GM23248 (cell line): ENCODE results near the gene MYO10. TPM values are rescaled to one million over a fixed set of nuclear protein-coding genes. Genes with fewer than 3 reads are reported as not detected.
"Not testable (repeated sequence)": the region's sequence is repeated elsewhere in the genome, so short reads cannot be mapped to it uniquely, and the experiment has no call there.

Source experiments
- DNase-seq: peaks from one replicate; pipeline ENCODE4 v3.0.0-alpha.2; 2015
- H2AFZ ChIP-seq: fragments of 200-600 bp; sonication (generic); 2 replicates; pipeline ENCODE4 v1.6.1; 2016; ENCODE audit warnings: antibody characterized with exemption
- H3F3A ChIP-seq: fragments of 200-600 bp; sonication (generic); 2 replicates; pipeline ENCODE4 v1.6.1; 2016; ENCODE audit warnings: mild to moderate bottlenecking, antibody characterized with exemption, mixed run types; ENCODE audit not compliant: insufficient read depth
- H3K27ac ChIP-seq: fragments of 200-600 bp; sonication (generic); 2 replicates; pipeline ENCODE4 v1.5.1; 2016; ENCODE audit warnings: mild to moderate bottlenecking
- H3K27me3 ChIP-seq: fragments of 200-600 bp; sonication (generic); replicated peaks from 2 replicates; pipeline ENCODE4 v1.6.1; 2016; ENCODE audit warnings: mild to moderate bottlenecking; ENCODE audit not compliant: insufficient read depth
- H3K36me3 ChIP-seq: fragments of 200-600 bp; sonication (generic); 2 replicates; pipeline ENCODE4 v1.6.1; 2016; ENCODE audit warnings: low read depth, mild to moderate bottlenecking
- H3K4me1 ChIP-seq: fragments of 200-600 bp; sonication (generic); 2 replicates; pipeline ENCODE4 v1.6.1; 2016; ENCODE audit warnings: mild to moderate bottlenecking; ENCODE audit not compliant: insufficient read depth
- H3K4me2 ChIP-seq: fragments of 200-600 bp; sonication (generic); one replicate; pipeline ENCODE4 v1.6.1; 2016; ENCODE audit warnings: mild to moderate bottlenecking; ENCODE audit not compliant: unreplicated experiment
- H3K4me3 ChIP-seq: fragments of 200-600 bp; sonication (generic); 2 replicates; pipeline ENCODE4 v1.5.1; 2016; ENCODE audit warnings: mild to moderate bottlenecking
- H3K79me2 ChIP-seq: fragments of 200-600 bp; sonication (generic); 2 replicates; pipeline ENCODE4 v1.6.1; 2016; ENCODE audit warnings: mild to moderate bottlenecking; ENCODE audit not compliant: insufficient read depth
- H3K9ac ChIP-seq: fragments of 200-600 bp; sonication (generic); 2 replicates; pipeline ENCODE4 v1.6.1; 2016; ENCODE audit warnings: mild to moderate bottlenecking
- H3K9me2 ChIP-seq: fragments of 200-600 bp; sonication (generic); 2 replicates; pipeline ENCODE4 v1.6.1; 2016; ENCODE audit warnings: mixed run types, mild to moderate bottlenecking, moderate library complexity; ENCODE audit not compliant: insufficient read depth
- H3K9me3 ChIP-seq: fragments of 200-600 bp; sonication (generic); one replicate; pipeline ENCODE4 v1.6.1; 2017; ENCODE audit warnings: low read depth
- H4K20me1 ChIP-seq: fragments of 200-600 bp; sonication (generic); 2 replicates; pipeline ENCODE4 v1.6.0; 2016; ENCODE audit not compliant: insufficient read depth
- EZH2 ChIP-seq: fragments of 200-600 bp; sonication (generic); IDR thresholded peaks from 2 replicates; pipeline ENCODE4 v1.6.1; 2018; ENCODE audit warnings: antibody characterized with exemption, mild to moderate bottlenecking; ENCODE audit not compliant: insufficient read depth, poor library complexity, severe bottlenecking
- EZH2phosphoT487 ChIP-seq: fragments of 200-600 bp; sonication (generic); IDR thresholded peaks from 2 replicates; pipeline ENCODE4 v1.6.1; 2018; ENCODE audit warnings: antibody characterized with exemption, moderate library complexity, mild to moderate bottlenecking, low read depth; ENCODE audit not compliant: insufficient read depth
- WGBS, 2 experiments: methylation state at CpG; one replicate each; pipeline ENCODE4 v1.1.6; 2015 to 2017; ENCODE audit warnings: low lambda C conversion rate in 2 of 2, low coverage in 1 of 2; ENCODE audit errors: missing lambda C conversion rate in 2 of 2; 5-methylcytosine and 5-hydroxymethylcytosine counted together
- in situ Hi-C: fragments of 300-500 bp; cut with MboI; formaldehyde crosslinking; loops from 2 replicates; pipeline ENCODE4 v1.15.0; 2020
- polyA plus RNA-seq: library from polyadenylated mRNA; unstranded; fragments of >200 nt; fragmentation: Nextera tagmentation; extraction: Ambion mirVana; gene quantifications from 2 replicates; pipeline ENCODE4 v1.2.1, GENCODE V29; 2016
- total RNA-seq: library from RNA; depleted of rRNA; stranded (reverse); fragments of >200 nt; shearing (Covaris generic); gene quantifications from 2 replicates; pipeline ENCODE4 v1.2.3, GENCODE V29; 2014; rRNA removed

MYO10 gene
- total RNA-seq = 43.2 and 49.1 TPM in 2 replicates
- 42.2 and 47.0 TPM in 2 replicates for polyA plus RNA-seq

DNA sequence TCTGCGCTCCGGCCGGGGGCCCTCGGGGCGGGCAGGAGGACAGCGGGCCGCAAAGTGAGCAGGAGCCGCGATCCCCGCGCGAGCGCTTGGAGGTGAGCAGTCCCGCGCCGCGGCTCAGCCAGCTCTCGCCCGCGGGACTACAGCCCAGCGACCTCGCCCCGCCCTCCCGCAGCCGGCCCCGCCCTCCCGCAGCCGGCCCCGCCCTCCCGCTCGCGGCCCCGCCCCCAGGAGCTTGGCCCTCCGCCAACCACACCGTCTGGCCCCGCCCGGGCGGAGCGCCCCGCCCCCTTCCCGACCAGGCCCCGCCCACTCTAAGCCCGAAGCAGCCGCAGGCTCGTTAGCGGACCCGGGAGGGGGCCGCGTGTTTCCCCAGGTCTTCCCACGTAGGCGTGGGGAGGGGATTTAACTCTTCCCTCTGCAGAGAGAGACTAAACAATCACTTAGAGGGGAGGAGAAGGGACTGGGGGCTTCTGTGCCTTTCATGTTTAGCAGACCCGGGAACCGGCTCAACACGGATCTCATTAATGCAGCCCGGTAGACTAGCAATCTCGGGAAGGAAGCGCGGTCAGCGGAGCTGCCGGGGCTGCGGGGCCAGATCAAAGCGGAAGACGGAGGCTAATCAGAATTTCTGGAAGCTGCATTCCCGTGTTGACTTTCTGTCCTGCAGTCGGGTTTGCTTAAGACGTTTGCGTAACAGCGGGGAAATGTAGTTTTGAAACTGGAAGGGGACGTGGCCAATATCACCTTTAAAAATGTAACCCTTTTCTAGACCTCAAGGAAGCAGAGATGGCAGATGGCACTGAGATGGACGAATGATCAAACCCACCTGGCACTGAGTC is at the start of gene MYO10:
MYO10 (minus strand) TSS at position 139 of the 839 bp plus-strand sequence. CDS start 480 bp downstream, outside the sequence.
- peaks cover 23% of the 10 kb centered on the region for H3K4me1 ChIP-seq
- peaks cover 9% of the 10 kb centered on the region; the same call in 1 of the 2 replicates for H4K20me1 ChIP-seq
- H3K27ac ChIP-seq = peak within 1 kb of the TSS; percentile 73
- no peaks in the 10 kb centered on the region for H3K36me3 ChIP-seq
- TF ChIP-seq EZH2phosphoT487 (no peak), EZH2 (no peak)
- in situ Hi-C loops = loop anchor here (25.0 kb wide), 1 partner anchor 201 kb away; no protein-coding TSS in a partner anchor
- H3K9me2 ChIP-seq = no peaks in the 10 kb centered on the region
- H3K9ac ChIP-seq = peak within 1 kb of the TSS; percentile 93
- peak within 1 kb of the TSS; percentile 94 for H3K4me2 ChIP-seq
- H2AFZ ChIP-seq = peak within 1 kb of the TSS; percentile 96
- peak; percentile 93 for DNase-seq
- 0% methylated on average over 37 to 53 of the region's 70 CpGs for WGBS, 2 experiments
- H3K27me3 ChIP-seq = no peaks in the 10 kb centered on the region
- H3K79me2 ChIP-seq = peaks cover 46% of the 10 kb centered on the region
- H3K9me3 ChIP-seq = no peaks in the 10 kb centered on the region
- peak within 1 kb of the TSS; percentile 94 for H3K4me3 ChIP-seq
- peaks cover 35% of the 10 kb centered on the region for H3F3A ChIP-seq

- DNase-seq, H3K4me1 ChIP-seq, H3K9me3 ChIP-seq, H3F3A ChIP-seq, H4K20me1 ChIP-seq, H3K4me3 ChIP-seq, H3K27ac ChIP-seq, H2AFZ ChIP-seq, H3K4me2 ChIP-seq, H3K9me2 ChIP-seq, H3K27me3 ChIP-seq, H3K36me3 ChIP-seq, in situ Hi-C loops, H3K9ac ChIP-seq, H3K79me2 ChIP-seq: not testable (repeated sequence)
- WGBS, 2 experiments = 75 to 87% methylated on average over 7 of the region's 7 CpGs
Measured at GRCh38 chr5:16985304-16985703, 49.2 kb upstream of the MYO10 start.

DNA sequence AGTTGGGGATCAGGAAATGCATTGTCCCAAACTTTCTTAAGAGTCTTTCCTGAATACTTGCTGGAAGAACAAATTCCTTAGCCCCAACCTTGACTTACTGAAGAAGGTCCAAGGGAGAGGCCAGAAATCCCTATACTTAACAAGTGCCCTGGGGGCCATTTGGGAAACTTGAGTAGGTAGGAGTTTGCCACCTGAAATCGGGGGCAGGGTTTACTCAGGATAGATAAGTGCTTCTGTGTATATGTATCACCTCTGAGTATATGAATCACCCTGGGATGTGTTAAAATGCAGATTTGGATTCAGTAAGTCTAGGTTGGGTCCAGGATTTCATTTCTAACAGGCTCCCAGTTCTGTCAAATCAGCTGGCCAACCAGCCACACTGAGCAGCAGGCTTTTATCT is 47.9 kb upstream of the MYO10 start:
- Histone ChIP-seq H2AFZ (no peak overlapping the region), H3K4me3 (no peak overlapping the region), H3K9me3 (no peaks in the 10 kb centered on the region), H3K27ac (no peak overlapping the region), H3F3A (no peaks in the 10 kb centered on the region), H3K4me2 (no peak overlapping the region), H4K20me1 (no peaks in the 10 kb centered on the region), H3K9ac (no peak overlapping the region), H3K27me3 (no peaks in the 10 kb centered on the region), H3K9me2 (no peaks in the 10 kb centered on the region), H3K79me2 (no peaks in the 10 kb centered on the region), H3K4me1 (no peaks in the 10 kb centered on the region), H3K36me3 (no peaks in the 10 kb centered on the region)
- TF ChIP-seq EZH2 = no peak
- TF ChIP-seq EZH2phosphoT487 = no peak
- in situ Hi-C loops = no loop called here
- no peak for DNase-seq
- 73 to 92% methylated on average over 1 of the region's 1 CpG for whole genome bisulfite sequencing, 2 experiments

- Histone ChIP-seq H3K9me3 (no peaks in the 10 kb centered on the region), H3K4me2 (no peak overlapping the region), H4K20me1 (no peaks in the 10 kb centered on the region), H3K9ac (no peak overlapping the region), H3K36me3 (no peaks in the 10 kb centered on the region), H3F3A (no peaks in the 10 kb centered on the region), H3K9me2 (no peaks in the 10 kb centered on the region), H3K4me1 (no peaks in the 10 kb centered on the region), H3K27ac (no peak overlapping the region), H3K27me3 (no peaks in the 10 kb centered on the region), H3K79me2 (no peaks in the 10 kb centered on the region), H3K4me3 (no peak overlapping the region), H2AFZ (no peak overlapping the region)
- WGBS, 2 experiments = 78 to 84% methylated on average over 9 of the region's 9 CpGs
- no peak for DNase-seq
- TF ChIP-seq EZH2 (no peak), EZH2phosphoT487 (no peak)
- in situ Hi-C loops = no loop called here
Measured at GRCh38 chr5:16983022-16983639, 47.0 kb upstream of the MYO10 start.
